MM.1S (cell line): ENCODE results near the gene WWC2.

ENCODE experiments used
- DNase-seq: peaks from one replicate; pipeline ENCODE4 v3.0.0-alpha.2; 2015
- H2AFZ ChIP-seq: fragments of 300-600 bp; sonication (generic); 2 replicates; pipeline ENCODE4 v1.6.0; 2016; ENCODE audit warnings: antibody characterized with exemption, low read length
- H3F3A ChIP-seq: fragments of 300-600 bp; sonication (generic); 2 replicates; pipeline ENCODE4 v1.6.1; 2016; ENCODE audit warnings: mild to moderate bottlenecking, antibody characterized with exemption, low read length, moderate library complexity, mixed read lengths; ENCODE audit not compliant: insufficient read depth
- H3K27ac ChIP-seq: fragments of 300-600 bp; sonication (generic); 2 replicates; pipeline ENCODE4 v1.5.1; 2016; ENCODE audit warnings: mild to moderate bottlenecking, low read length
- H3K27me3 ChIP-seq: fragments of 300-600 bp; sonication (generic); replicated peaks from 2 replicates; pipeline ENCODE4 v1.6.0; 2016; ENCODE audit warnings: low read length; ENCODE audit not compliant: insufficient read depth
- H3K36me3 ChIP-seq: fragments of 300-600 bp; sonication (generic); replicated peaks from 2 replicates; pipeline ENCODE4 v1.6.1; 2016; ENCODE audit warnings: mild to moderate bottlenecking, low read length, mixed read lengths; ENCODE audit not compliant: insufficient read depth
- H3K4me1 ChIP-seq: fragments of 300-600 bp; sonication (generic); 2 replicates; pipeline ENCODE4 v1.6.1; 2016; ENCODE audit warnings: low read length, mixed read lengths
- H3K4me2 ChIP-seq: fragments of 300-600 bp; sonication (generic); 2 replicates; pipeline ENCODE4 v1.6.0; 2016; ENCODE audit warnings: low read depth, low read length
- H3K4me3 ChIP-seq: fragments of 300-600 bp; sonication (generic); 2 replicates; pipeline ENCODE4 v1.5.1; 2016; ENCODE audit warnings: low read length, mixed read lengths
- H3K79me2 ChIP-seq: fragments of 300-600 bp; sonication (generic); 2 replicates; pipeline ENCODE4 v1.6.1; 2016; ENCODE audit warnings: mixed run types, low read length, mixed read lengths
- H3K9ac ChIP-seq: fragments of 300-600 bp; sonication (generic); 2 replicates; pipeline ENCODE4 v1.6.1; 2016; ENCODE audit warnings: low read length, mixed read lengths
- H3K9me2 ChIP-seq: fragments of 300-600 bp; sonication (generic); replicated peaks from 2 replicates; pipeline ENCODE4 v1.6.1; 2016; ENCODE audit warnings: mild to moderate bottlenecking, low read length, mixed read lengths; ENCODE audit not compliant: insufficient read depth
- H3K9me3 ChIP-seq: fragments of 300-600 bp; sonication (generic); replicated peaks from 2 replicates; pipeline ENCODE4 v1.6.1; 2016; ENCODE audit warnings: mild to moderate bottlenecking, low read length, mixed read lengths; ENCODE audit not compliant: insufficient read depth
- H4K20me1 ChIP-seq: fragments of 300-600 bp; sonication (generic); 2 replicates; pipeline ENCODE4 v1.6.1; 2016; ENCODE audit warnings: mild to moderate bottlenecking, low read length, moderate library complexity, mixed read lengths; ENCODE audit not compliant: insufficient read depth
- CTCF ChIP-seq: fragments of 300-600 bp; sonication (generic); IDR thresholded peaks from 2 replicates; pipeline ENCODE4 v1.5.1; 2016; ENCODE audit warnings: antibody characterized with exemption, low read length, mixed read lengths
- EZH2 ChIP-seq: fragments of 300-600 bp; sonication (generic); optimal IDR thresholded peaks from 2 replicates; pipeline ENCODE3; 2017; ENCODE audit warnings: low read depth, mild to moderate bottlenecking, antibody characterized with exemption, low read length, mixed read lengths
- EZH2phosphoT487 ChIP-seq: fragments of 300-600 bp; sonication (generic); IDR thresholded peaks from 2 replicates; pipeline ENCODE4 v1.6.1; 2018; ENCODE audit warnings: antibody characterized with exemption, low read length

WWC2 gene

GRCh38 chr4:183195534-183195933 is 96.5 kb downstream of the WWC2 start:
- H3K4me2 ChIP-seq, result no peak overlapping the region
- DNase-seq, result no peak
- H3K9ac ChIP-seq, result no peak overlapping the region
- H3K4me1 ChIP-seq, result no peaks in the 10 kb centered on the region
- H3K9me2 ChIP-seq, result no peaks in the 10 kb centered on the region
- no peaks in the 10 kb centered on the region for H3F3A ChIP-seq
- no peaks in the 10 kb centered on the region for H3K79me2 ChIP-seq
- no peaks in the 10 kb centered on the region for H3K27me3 ChIP-seq
- TF ChIP-seq EZH2 (no peak), EZH2phosphoT487 (no peak), CTCF (no peak)
- H3K36me3 ChIP-seq, result no peaks in the 10 kb centered on the region
- no peaks in the 10 kb centered on the region for H4K20me1 ChIP-seq
- no peak overlapping the region for H2AFZ ChIP-seq
- no peak overlapping the region for H3K4me3 ChIP-seq
- no peaks in the 10 kb centered on the region for H3K9me3 ChIP-seq
- H3K27ac ChIP-seq, result no peak overlapping the region

GRCh38 chr4:183197140-183197539 is 98.1 kb downstream of the WWC2 start:
- H3K27me3 ChIP-seq, result no peaks in the 10 kb centered on the region
- DNase-seq, result no peak
- no peak overlapping the region for H2AFZ ChIP-seq
- no peak overlapping the region for H3K4me3 ChIP-seq
- H3K4me2 ChIP-seq, result no peak overlapping the region
- no peak overlapping the region for H3K9ac ChIP-seq
- no peak for TF ChIP-seq EZH2phosphoT487
- H3K9me2 ChIP-seq, result no peaks in the 10 kb centered on the region
- H3F3A ChIP-seq, result no peaks in the 10 kb centered on the region
- no peaks in the 10 kb centered on the region for H3K36me3 ChIP-seq
- no peaks in the 10 kb centered on the region for H3K4me1 ChIP-seq
- H3K27ac ChIP-seq, result no peak overlapping the region
- no peaks in the 10 kb centered on the region for H4K20me1 ChIP-seq
- no peaks in the 10 kb centered on the region for H3K9me3 ChIP-seq
- H3K79me2 ChIP-seq, result no peaks in the 10 kb centered on the region

- Histone ChIP-seq H3K4me1 (no peaks in the 10 kb centered on the region), H3K27me3 (no peaks in the 10 kb centered on the region), H3K36me3 (no peaks in the 10 kb centered on the region), H3K79me2 (no peaks in the 10 kb centered on the region), H4K20me1 (no peaks in the 10 kb centered on the region), H2AFZ (no peak overlapping the region), H3K9ac (no peak overlapping the region), H3K27ac (no peak overlapping the region), H3K9me2 (no peaks in the 10 kb centered on the region), H3K4me3 (no peak overlapping the region), H3K9me3 (no peaks in the 10 kb centered on the region), H3K4me2 (no peak overlapping the region), H3F3A (no peaks in the 10 kb centered on the region)
- DNase-seq, result no peak
- no peak for TF ChIP-seq EZH2phosphoT487
- no peak for TF ChIP-seq EZH2
- TF ChIP-seq CTCF, result no peak
Measured at GRCh38 chr4:183200453-183200852, 101.4 kb downstream of the WWC2 start.

GRCh38 chr4:183201331-183201730 is 102.3 kb downstream of the WWC2 start:
- no peaks in the 10 kb centered on the region for H3K27me3 ChIP-seq
- no peaks in the 10 kb centered on the region for H3K79me2 ChIP-seq
- no peak overlapping the region for H3K4me3 ChIP-seq
- DNase-seq, result no peak
- no peak overlapping the region for H3K4me2 ChIP-seq
- H3K4me1 ChIP-seq, result no peaks in the 10 kb centered on the region
- H3K9me2 ChIP-seq, result no peaks in the 10 kb centered on the region
- H4K20me1 ChIP-seq, result no peaks in the 10 kb centered on the region
- no peaks in the 10 kb centered on the region for H3K9me3 ChIP-seq
- H3K27ac ChIP-seq, result no peak overlapping the region
- no peak for TF ChIP-seq CTCF
- no peak for TF ChIP-seq EZH2
- no peak for TF ChIP-seq EZH2phosphoT487
- H3F3A ChIP-seq, result no peaks in the 10 kb centered on the region
- no peak overlapping the region for H2AFZ ChIP-seq
- H3K9ac ChIP-seq, result no peak overlapping the region
- no peaks in the 10 kb centered on the region for H3K36me3 ChIP-seq
